K562 (cell line): ENCODE results near the gene NF1. TPM values are rescaled to one million over a fixed set of nuclear protein-coding genes. Genes with fewer than 3 reads are reported as not detected.

Source experiments
- ATAC-seq: fragments of 200-7000 bp; cut with Tn5 transposase; 3 replicates; pipeline ENCODE4 v1.9.1; 2020; ENCODE audit warnings: moderate library complexity
- BruUV-seq: library from RNA; stranded (reverse); fragments of 400-500 nt; replicated peaks from 2 replicates; lab custom pipeline; 2021; lab: Mats Ljungman, UMichigan
- CTCF ChIA-PET: fragments of 300-600 bp; formaldehyde crosslinking; extraction: SDS; loops from one replicate; lab custom pipeline; 2021; ENCODE audit warnings: low intra/inter-chr PET ratio; lab: Yijun Ruan, JAX
- POLR2A ChIA-PET: fragments of 300-600, 350-650 bp; sonication (Branson Sonifier 250); formaldehyde crosslinking; extraction: SDS; loops from one replicate; lab custom pipeline; 2021; ENCODE audit warnings: antibody characterized with exemption, inconsistent platforms; lab: Yijun Ruan, JAX
- DNase-seq, 4 experiments: peaks; one replicate each; pipeline versions ENCODE4 v3.0.0 to v3.0.0-alpha.2; 2011 to 2018; ENCODE audit warnings: low spot score in 3 of 4, mixed read lengths in 3 of 4; ENCODE audit errors: extremely low read depth in 1 of 4
- FAIRE-seq: peaks from 2 replicates; lab custom pipeline; 2011; peaks lifted over from hg19 to GRCh38; lab: Jason Lieb, UNC
- H2AFZ ChIP-seq: 2 replicates; pipeline ENCODE4 v1.6.0; 2011; ENCODE audit warnings: low read depth, low read length, control low read depth, inconsistent platforms
- H3K27ac ChIP-seq: fragments of 200-600 bp; 3 replicates; pipeline ENCODE4 v1.8.0; 2011; ENCODE audit warnings: low read depth, mild to moderate bottlenecking, control low read depth, inconsistent platforms, low read length, moderate library complexity, mixed read lengths; ENCODE audit errors: extremely low read depth
- H3K27me3 ChIP-seq, 2 experiments: fragments of 300-600 bp in 1 of 2; 2 replicates in 1 of 2; 3 replicates in 1 of 2; pipeline versions ENCODE4 v1.6.0 to v1.8.0; 2011; ENCODE audit warnings: inconsistent platforms in 2 of 2, low read length in 2 of 2, mild to moderate bottlenecking in 1 of 2, mixed read lengths in 1 of 2, moderate library complexity in 1 of 2; ENCODE audit not compliant: control insufficient read depth in 2 of 2, insufficient read depth in 2 of 2
- H3K36me3 ChIP-seq: fragments of 300-600 bp; 3 replicates; pipeline ENCODE4 v1.8.0; 2011; ENCODE audit warnings: mild to moderate bottlenecking, low read length, inconsistent platforms; ENCODE audit not compliant: control insufficient read depth, insufficient read depth
- H3K4me1 ChIP-seq, 2 experiments: fragments of 200-600 bp in 1 of 2; replicated peaks in 1 of 2; 2 replicates in 1 of 2; 3 replicates in 1 of 2; pipeline versions ENCODE4 v1.5.1 to v1.8.0; 2011; ENCODE audit warnings: inconsistent platforms in 2 of 2, low read length in 2 of 2, mild to moderate bottlenecking in 1 of 2, mixed read lengths in 1 of 2, moderate library complexity in 1 of 2; ENCODE audit not compliant: control insufficient read depth in 2 of 2, insufficient read depth in 2 of 2
- H3K4me2 ChIP-seq: 2 replicates; pipeline ENCODE4 v1.6.1; 2011; ENCODE audit warnings: low read length, control low read depth, inconsistent platforms, mixed read lengths; ENCODE audit not compliant: insufficient read depth
- H3K4me3 ChIP-seq: fragments of 200-600 bp; sonication (generic), shearing (Covaris generic); 2 replicates; pipeline ENCODE4 v1.5.1; 2016; ENCODE audit warnings: control low read depth, inconsistent platforms
- H3K79me2 ChIP-seq: fragments of 200-600 bp; 3 replicates; pipeline ENCODE4 v1.8.0; 2011; ENCODE audit warnings: low read length, inconsistent platforms; ENCODE audit not compliant: control insufficient read depth, insufficient read depth
- H3K9ac ChIP-seq, 2 experiments: 2 replicates each; pipeline versions ENCODE4 v1.6.0 to v1.6.1; 2011; ENCODE audit warnings: low read depth in 2 of 2, low read length in 2 of 2, control low read depth in 1 of 2, inconsistent platforms in 1 of 2, mild to moderate bottlenecking in 1 of 2, mixed read lengths in 1 of 2; ENCODE audit not compliant: insufficient read depth in 1 of 2
- H3K9me1 ChIP-seq: one replicate; pipeline ENCODE4 v1.6.0; 2011; ENCODE audit warnings: inconsistent platforms, mild to moderate bottlenecking, low read length, moderate library complexity; ENCODE audit not compliant: control insufficient read depth, insufficient read depth
- H3K9me3 ChIP-seq: replicated peaks from 2 replicates; pipeline ENCODE4 v1.5.1; 2011; ENCODE audit warnings: low read depth, low read length, inconsistent platforms; ENCODE audit not compliant: control insufficient read depth, insufficient read depth
- H4K20me1 ChIP-seq: replicated peaks from 2 replicates; pipeline ENCODE4 v1.6.1; 2011; ENCODE audit warnings: low read length, inconsistent platforms, mixed read lengths; ENCODE audit not compliant: control insufficient read depth, insufficient read depth
- ATF3 ChIP-seq, 2 experiments: fragments of 450-650 bp in 1 of 2; sonication (generic) in 1 of 2; formaldehyde crosslinking in 1 of 2; IDR thresholded peaks in 1 of 2; conservative IDR thresholded peaks in 1 of 2; 2 replicates each; pipeline versions ENCODE4 v1.6.1 to v1.8.1; 2016 to 2023; ENCODE audit warnings: mild to moderate bottlenecking in 2 of 2, moderate library complexity in 2 of 2, inconsistent platforms in 1 of 2, missing genetic modification reagents in 1 of 2
- BCOR ChIP-seq: fragments of 450-650 bp; IDR thresholded peaks from 2 replicates; pipeline ENCODE4 v1.6.1; 2016
- ELF4 ChIP-seq: fragments of 450-650 bp; formaldehyde crosslinking; IDR thresholded peaks from 2 replicates; pipeline ENCODE4 v1.4.0; 2022; ENCODE audit warnings: missing genetic modification characterization
- HDAC8 ChIP-seq: fragments of 450-650 bp; IDR thresholded peaks from 2 replicates; pipeline ENCODE4 v1.6.1; 2016; ENCODE audit warnings: mild to moderate bottlenecking, missing genetic modification characterization, moderate library complexity, missing compliant biosample characterization
- PCBP1 ChIP-seq: fragments of 200-400 bp; formaldehyde crosslinking; IDR thresholded peaks from 2 replicates; pipeline ENCODE4 v1.6.1; 2018; ENCODE audit warnings: mild to moderate bottlenecking, low read depth, low read length; ENCODE audit not compliant: poor library complexity, severe bottlenecking
- TAF15 ChIP-seq: fragments of 200-400 bp; formaldehyde crosslinking; IDR thresholded peaks from 2 replicates; pipeline ENCODE4 v1.6.1; 2017; ENCODE audit warnings: mild to moderate bottlenecking, low read depth, low read length, moderate library complexity
- ZNF133 ChIP-seq: fragments of 250-450 bp; sonication (Bioruptor Pico); IDR thresholded peaks from 2 replicates; pipeline ENCODE4 v1.4.0; 2020; ENCODE audit warnings: mild to moderate bottlenecking
- ZNF224 ChIP-seq: sonication (generic); formaldehyde crosslinking; IDR thresholded peaks from 2 replicates; pipeline ENCODE4 v1.8.0; 2022; ENCODE audit warnings: mild to moderate bottlenecking, missing genetic modification reagents
- ZNF740 ChIP-seq, 3 experiments: fragments of 200-800 bp in 1 of 3; sonication (Bioruptor generic) in 1 of 3; sonication (generic) in 1 of 3; formaldehyde crosslinking in 1 of 3; IDR thresholded peaks; 2 replicates each; pipeline versions ENCODE4 v1.6.1 to v1.8.0; 2016 to 2022; ENCODE audit warnings: mild to moderate bottlenecking in 2 of 3, missing compliant biosample characterization in 2 of 3, missing genetic modification characterization in 2 of 3, missing genetic modification reagents in 1 of 3
- WGBS: fragments of 100-300 bp; shearing (Covaris generic); methylation state at CpG from one replicate; pipeline ENCODE4 v1.1.6; 2016; ENCODE audit warnings: low coverage, mixed read lengths; ENCODE audit not compliant: insufficient coverage; ENCODE audit errors: missing lambda C conversion rate; 5-methylcytosine and 5-hydroxymethylcytosine counted together
- in situ Hi-C: fragments of 300-500 bp; cut with MboI; formaldehyde crosslinking; loops from 4 replicates; pipeline ENCODE4 v1.15.0; 2018; ENCODE audit warnings: inconsistent platforms, mixed read lengths
- intact Hi-C: fragments of 100-400 bp; cut with micrococcal nuclease; formaldehyde crosslinking; loops from 2 replicates; pipeline ENCODE4 v1.14.2; 2022
- polyA plus RNA-seq, 8 experiments: library from polyadenylated mRNA; depleted of rRNA in 4 of 8; stranded (reverse) in 5 of 8; unstranded in 3 of 8; fragments of >200 nt; fragmentation: Nextera tagmentation in 2 of 8; fragmentation: Illumina TruSeq in 1 of 8; extraction: Ambion mirVana in 2 of 8; extraction: Trizol in 1 of 8; gene quantifications; 2 replicates each; pipeline versions ENCODE4 v1.2.1 to v1.2.3, GENCODE V29; 2011 to 2014; ENCODE audit warnings: inconsistent platforms in 1 of 8, missing spikeins in 1 of 8
- total RNA-seq, 7 experiments: library from RNA; depleted of rRNA in 6 of 7; stranded (reverse); fragments of >200 nt in 6 of 7; fragmentation: Illumina TruSeq in 2 of 7; extraction: Trizol in 2 of 7; gene quantifications; 2 replicates each; pipeline versions ENCODE4 v1.2.1 to v1.2.3, GENCODE V29; 2011 to 2021; ENCODE audit warnings: low replicate concordance in 1 of 7
- TF ChIP-seq, protein P1 (sequence below): sonication (generic); formaldehyde crosslinking; IDR thresholded peaks from 2 replicates; pipeline ENCODE4 v1.8.0; 2022; ENCODE audit warnings: missing genetic modification reagents, mild to moderate bottlenecking, moderate library complexity, borderline replicate concordance

Gene NF1
- total and polyA plus RNA-seq, 9 of the 15 experiments (the other 6 are each of a cell fraction or from before 2014, with no cell fraction given), result 3.4 to 41.9 (median 24.3) TPM

DNA sequence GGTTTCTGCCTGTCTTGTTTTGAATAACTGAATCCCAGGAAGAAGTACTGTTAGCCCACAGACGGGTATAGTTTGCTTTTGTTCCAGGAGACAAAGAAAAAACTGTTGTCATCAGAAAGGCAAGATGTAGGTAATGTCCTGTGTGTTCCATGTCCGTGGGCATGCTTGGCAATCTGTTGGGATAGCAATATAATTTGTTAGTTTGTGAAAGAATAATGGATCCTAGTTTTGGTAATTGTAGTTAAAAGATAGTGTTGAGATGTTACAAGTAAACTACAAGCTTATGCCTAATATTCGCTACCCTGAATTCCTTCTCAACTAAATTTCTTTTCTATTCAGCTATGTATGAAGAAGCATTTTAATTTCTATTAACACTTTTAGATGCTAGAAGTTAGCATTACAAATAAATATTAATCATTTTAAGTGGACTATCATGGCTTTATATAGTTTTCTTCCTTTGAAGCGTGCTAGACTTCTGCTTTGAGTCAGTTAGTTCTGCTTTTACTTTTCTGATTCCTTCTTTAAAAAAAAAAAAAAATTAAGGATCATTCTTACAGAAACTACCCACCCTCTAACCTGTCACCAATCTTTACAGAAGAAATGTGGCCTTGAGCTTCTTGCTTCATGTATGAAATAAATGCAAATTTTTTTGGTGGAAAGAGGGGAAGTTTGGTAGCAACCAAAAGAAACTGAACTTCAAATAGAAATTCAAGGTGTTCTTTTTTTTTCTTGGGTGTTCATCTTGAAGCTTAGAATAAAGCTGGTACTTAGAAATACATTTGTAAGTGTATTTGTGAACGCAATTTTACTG lies 224.3 kb downstream of the NF1 start (continued):
- TF ChIP-seq BCOR, result no peak
- TF ChIP-seq PCBP1, result no peak

- CTCF ChIA-PET, result no interaction called here
- intact Hi-C loops (no loop called here), in situ Hi-C loops (no loop called here)
- Histone ChIP-seq H2AFZ (no peak overlapping the region), H3K4me2 (no peak overlapping the region), H3K79me2 (no peaks in the 10 kb centered on the region), H3K27ac (no peak overlapping the region), H3K27me3 (no peaks in the 10 kb centered on the region), H4K20me1 (no peaks in the 10 kb centered on the region), H3K36me3 (peaks cover 1% of the 10 kb centered on the region; the same call in 1 of the 3 replicates), H3K9me3 (no peaks in the 10 kb centered on the region), H3K9ac (no peak overlapping the region), H3K9me1 (no peaks in the 10 kb centered on the region), H3K4me3 (no peak overlapping the region), H3K4me1 (peaks cover 0 to 14% of the 10 kb centered on the region in 2 experiments; a peak in 3 of 5 replicates)
- ATAC-seq (no peak), DNase-seq (no peak), FAIRE-seq (no peak)
- BruUV-seq, result no TSS peak
- 94% methylated on average over 2 of the region's 2 CpGs for WGBS
- POLR2A ChIA-PET, result no interaction called here
- TF ChIP-seq TAF15 (no peak), ZNF224 (no peak), ZNF133 (CRISPR knock-in tag) (no peak), ZNF740 (CRISPR knock-in tag; IDR thresholded peaks at IDR 0.05) (no peak), ZNF740 (tag; IDR thresholded peaks at IDR 0.05) (no peak), HDAC8 (tag) (no peak), ELF4 (CRISPR knock-in tag) (no peak), ATF3 (IDR thresholded peaks at IDR 0.05) (no peak), ATF3 (CRISPR knock-in tag; conservative IDR thresholded peaks at IDR 0.05) (no peak)
- TF ChIP-seq, protein P1, sequence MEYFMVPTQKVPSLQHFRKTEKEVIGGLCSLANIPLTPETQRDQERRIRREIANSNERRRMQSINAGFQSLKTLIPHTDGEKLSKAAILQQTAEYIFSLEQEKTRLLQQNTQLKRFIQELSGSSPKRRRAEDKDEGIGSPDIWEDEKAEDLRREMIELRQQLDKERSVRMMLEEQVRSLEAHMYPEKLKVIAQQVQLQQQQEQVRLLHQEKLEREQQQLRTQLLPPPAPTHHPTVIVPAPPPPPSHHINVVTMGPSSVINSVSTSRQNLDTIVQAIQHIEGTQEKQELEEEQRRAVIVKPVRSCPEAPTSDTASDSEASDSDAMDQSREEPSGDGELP (CRISPR knock-in tag), result no peak
These were observed 225.5 kb downstream of the NF1 start for GRCh38 chr17:31320241-31320640.
